PFSK-1 (cell line): ENCODE measurements around the gene RTN1.

ENCODE experiments used
- POLR2AphosphoS5 ChIP-seq: IDR thresholded peaks from 2 replicates; pipeline ENCODE4 v1.6.1; 2012; ENCODE audit warnings: low read depth, mild to moderate bottlenecking, control low read depth, low read length, moderate library complexity
- REST ChIP-seq, 2 experiments: IDR thresholded peaks; 2 replicates each; pipeline versions ENCODE4 v1.6.1 to v1.8.0; 2011 to 2012; ENCODE audit warnings: low read depth in 2 of 2, low read length in 2 of 2, control low read depth in 1 of 2, inconsistent platforms in 1 of 2, mild to moderate bottlenecking in 1 of 2, moderate library complexity in 1 of 2; ENCODE audit not compliant: insufficient read depth in 1 of 2
- SIN3A ChIP-seq: IDR thresholded peaks from 2 replicates; pipeline ENCODE4 v1.6.1; 2012; ENCODE audit warnings: mild to moderate bottlenecking, low read length, moderate library complexity, borderline replicate concordance; ENCODE audit not compliant: insufficient read depth
- TAF1 ChIP-seq: IDR thresholded peaks from 2 replicates; pipeline ENCODE4 v1.6.1; 2012; ENCODE audit warnings: low read length, control low read depth, borderline replicate concordance; ENCODE audit not compliant: insufficient read depth

GRCh38 chr14:59850458-59850857 lies 20.1 kb downstream of the RTN1 start:
- TF ChIP-seq TAF1 (no peak), SIN3A (no peak), POLR2AphosphoS5 (no peak), REST (IDR thresholded peaks at IDR 0.05; ENCODE audit: insufficient read depth in 1 of 2, low read depth in 2 of 2, low read length in 2 of 2) (no peak)
